OCI-LY7 (cell line): ENCODE data around the gene WDR36. TPM values are rescaled to one million over a fixed set of nuclear protein-coding genes. Genes with fewer than 3 reads are reported as not detected.

ENCODE experiments used
- BruUV-seq: library from RNA; stranded (reverse); fragments of 400-500 nt; replicated peaks from 2 replicates; lab custom pipeline; 2021; lab: Mats Ljungman, UMichigan
- CTCF ChIA-PET: fragments of 300-600 bp; sonication (Branson Sonifier 250); formaldehyde crosslinking; loops from one replicate; lab custom pipeline; 2022; ENCODE audit warnings: antibody characterized with exemption; ENCODE audit not compliant: unreplicated experiment; lab: Charles Lee
- POLR2A ChIA-PET: fragments of 300-600 bp; sonication (Branson Sonifier 250); formaldehyde crosslinking; loops from one replicate; lab custom pipeline; 2022; ENCODE audit warnings: antibody characterized with exemption; lab: Charles Lee
- DNase-seq: peaks from one replicate; pipeline ENCODE4 v3.0.0-alpha.2; 2015; ENCODE audit warnings: low spot score
- H2AFZ ChIP-seq: fragments of 200-600 bp; sonication (generic), shearing (Covaris generic); 2 replicates; pipeline ENCODE4 v1.6.1; 2014; ENCODE audit warnings: mild to moderate bottlenecking, antibody characterized with exemption, low read length, moderate library complexity
- H3K27ac ChIP-seq: fragments of 200-600 bp; sonication (generic); 2 replicates; pipeline ENCODE4 v1.5.1; 2014; ENCODE audit warnings: mixed run types, low read depth, mild to moderate bottlenecking, moderate library complexity, low read length, inconsistent platforms; ENCODE audit not compliant: poor library complexity, severe bottlenecking
- H3K36me3 ChIP-seq: fragments of 200-600 bp; sonication (generic); 2 replicates; pipeline ENCODE4 v1.6.1; 2014; ENCODE audit warnings: mild to moderate bottlenecking, antibody characterized with exemption, low read length, moderate library complexity, mixed read lengths; ENCODE audit not compliant: insufficient read depth
- H3K4me1 ChIP-seq: fragments of 200-600 bp; sonication (generic); 2 replicates; pipeline ENCODE4 v1.5.1; 2014; ENCODE audit warnings: mild to moderate bottlenecking, low read length; ENCODE audit not compliant: insufficient read depth, poor library complexity, severe bottlenecking
- H3K4me2 ChIP-seq: fragments of 200-600 bp; sonication (generic); 2 replicates; pipeline ENCODE4 v1.6.1; 2014; ENCODE audit warnings: mild to moderate bottlenecking, low read length
- H3K4me3 ChIP-seq: fragments of 200-600 bp; sonication (generic); 2 replicates; pipeline ENCODE4 v1.5.1; 2014; ENCODE audit warnings: mild to moderate bottlenecking, low read depth, low read length; ENCODE audit not compliant: poor library complexity, severe bottlenecking
- H3K79me2 ChIP-seq: fragments of 200-600 bp; sonication (generic); 2 replicates; pipeline ENCODE4 v1.6.1; 2016; ENCODE audit warnings: low read depth, mild to moderate bottlenecking, low read length, moderate library complexity, mixed read lengths; ENCODE audit not compliant: insufficient read depth
- H3K9me2 ChIP-seq: fragments of 200-600 bp; sonication (generic); 2 replicates; pipeline ENCODE4 v1.6.1; 2016; ENCODE audit warnings: mild to moderate bottlenecking, low read length, mixed read lengths; ENCODE audit not compliant: insufficient read depth
- H3K9me3 ChIP-seq: fragments of 200-600 bp; sonication (generic); 2 replicates; pipeline ENCODE4 v1.6.1; 2014; ENCODE audit warnings: mild to moderate bottlenecking, mixed run types, low read length, mixed read lengths
- H4K20me1 ChIP-seq: fragments of 200-600 bp; sonication (generic); 2 replicates; pipeline ENCODE4 v1.6.1; 2014; ENCODE audit warnings: mild to moderate bottlenecking, antibody characterized with exemption, low read length, moderate library complexity, mixed read lengths; ENCODE audit not compliant: insufficient read depth
- EZH2phosphoT487 ChIP-seq: fragments of 200-600 bp; sonication (generic); IDR thresholded peaks from 2 replicates; pipeline ENCODE4 v1.6.1; 2018; ENCODE audit warnings: low read depth, borderline replicate concordance, mild to moderate bottlenecking, mixed run types, antibody characterized with exemption, low read length, moderate library complexity, mixed read lengths
- intact Hi-C: fragments of 100-400 bp; cut with micrococcal nuclease; formaldehyde crosslinking; loops from one replicate; pipeline ENCODE4 v1.10.0; 2022; ENCODE audit not compliant: unreplicated experiment
- total RNA-seq, 2 experiments: library from RNA; depleted of rRNA in 1 of 2; stranded (reverse); fragments of >200 nt in 1 of 2; shearing (Covaris generic) in 1 of 2; gene quantifications; 2 replicates each; pipeline ENCODE4 v1.2.3, GENCODE V29; 2014 to 2022
- TF ChIP-seq, protein P1 (sequence below): fragments of 200-600 bp; sonication (generic); conservative IDR thresholded peaks from 2 replicates; pipeline ENCODE4 v1.5.1; 2014; ENCODE audit warnings: mild to moderate bottlenecking, antibody characterized with exemption, low read length, moderate library complexity, mixed read lengths

The WDR36 gene
- total RNA-seq, 2 experiments from 2014 or later, result 46.5 to 49.4 TPM

DNA sequence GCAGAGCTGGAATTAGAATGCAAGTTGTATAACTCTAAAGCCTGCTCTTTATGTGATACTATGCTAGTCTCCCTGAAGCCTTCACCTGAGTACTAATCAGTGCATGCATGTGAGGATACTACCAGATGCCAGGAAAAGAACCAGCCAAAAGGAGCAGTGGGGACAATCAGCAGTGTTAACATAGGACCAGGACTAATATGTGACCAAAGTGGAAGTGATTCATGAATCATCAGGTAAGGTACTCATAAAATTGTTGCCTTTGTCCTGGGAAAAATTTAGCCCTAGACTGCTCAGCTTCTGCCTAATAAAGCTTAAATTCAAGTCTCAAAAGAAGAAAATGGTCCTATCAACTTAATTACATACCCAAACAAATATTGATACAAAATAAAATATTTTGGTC is 34.1 kb upstream of the WDR36 start:
- intact Hi-C loops, result no loop called here
- DNase-seq, result no peak
- no peaks in the 10 kb centered on the region for H4K20me1 ChIP-seq
- no peaks in the 10 kb centered on the region for H3K36me3 ChIP-seq
- no peak overlapping the region for H3K4me3 ChIP-seq
- no peaks in the 10 kb centered on the region for H3K4me1 ChIP-seq
- no TSS peak for BruUV-seq
- H3K9me3 ChIP-seq, result no peaks in the 10 kb centered on the region
- CTCF ChIA-PET, result no interaction called here
- no peak overlapping the region for H3K4me2 ChIP-seq
- POLR2A ChIA-PET, result no interaction called here
- H3K79me2 ChIP-seq, result no peaks in the 10 kb centered on the region
- no peaks in the 10 kb centered on the region for H3K9me2 ChIP-seq
- no peak overlapping the region for H3K27ac ChIP-seq
- H2AFZ ChIP-seq, result no peak overlapping the region
- no peak for TF ChIP-seq EZH2phosphoT487
- TF ChIP-seq, protein P1, sequence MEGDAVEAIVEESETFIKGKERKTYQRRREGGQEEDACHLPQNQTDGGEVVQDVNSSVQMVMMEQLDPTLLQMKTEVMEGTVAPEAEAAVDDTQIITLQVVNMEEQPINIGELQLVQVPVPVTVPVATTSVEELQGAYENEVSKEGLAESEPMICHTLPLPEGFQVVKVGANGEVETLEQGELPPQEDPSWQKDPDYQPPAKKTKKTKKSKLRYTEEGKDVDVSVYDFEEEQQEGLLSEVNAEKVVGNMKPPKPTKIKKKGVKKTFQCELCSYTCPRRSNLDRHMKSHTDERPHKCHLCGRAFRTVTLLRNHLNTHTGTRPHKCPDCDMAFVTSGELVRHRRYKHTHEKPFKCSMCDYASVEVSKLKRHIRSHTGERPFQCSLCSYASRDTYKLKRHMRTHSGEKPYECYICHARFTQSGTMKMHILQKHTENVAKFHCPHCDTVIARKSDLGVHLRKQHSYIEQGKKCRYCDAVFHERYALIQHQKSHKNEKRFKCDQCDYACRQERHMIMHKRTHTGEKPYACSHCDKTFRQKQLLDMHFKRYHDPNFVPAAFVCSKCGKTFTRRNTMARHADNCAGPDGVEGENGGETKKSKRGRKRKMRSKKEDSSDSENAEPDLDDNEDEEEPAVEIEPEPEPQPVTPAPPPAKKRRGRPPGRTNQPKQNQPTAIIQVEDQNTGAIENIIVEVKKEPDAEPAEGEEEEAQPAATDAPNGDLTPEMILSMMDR, result no peak

DNA sequence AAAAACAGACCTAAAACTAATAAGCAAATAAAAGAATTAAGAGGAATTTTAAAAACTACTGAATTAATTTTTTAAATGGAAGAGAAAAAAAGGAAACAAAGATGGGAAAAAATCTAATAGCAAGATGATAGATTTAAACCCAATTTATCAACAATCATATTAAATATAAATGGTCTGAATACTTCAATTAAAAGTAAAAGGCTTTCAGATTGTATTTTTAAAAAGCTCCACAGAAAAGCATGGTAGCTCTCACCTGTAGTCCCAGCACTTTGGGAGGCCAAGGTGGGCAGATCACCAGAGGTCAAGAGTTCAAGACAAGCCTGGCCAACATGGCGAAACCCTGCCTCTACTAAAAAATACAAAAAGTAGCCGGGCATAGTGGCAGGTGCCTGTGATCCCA is 32.0 kb upstream of the WDR36 start:
- Histone ChIP-seq H3K9me3 (no peaks in the 10 kb centered on the region), H3K27ac (no peak overlapping the region), H3K4me2 (no peak overlapping the region), H3K4me3 (no peak overlapping the region), H3K36me3 (no peaks in the 10 kb centered on the region), H3K79me2 (no peaks in the 10 kb centered on the region), H4K20me1 (no peaks in the 10 kb centered on the region), H2AFZ (no peak overlapping the region), H3K9me2 (no peaks in the 10 kb centered on the region), H3K4me1 (no peaks in the 10 kb centered on the region)
- TF ChIP-seq EZH2phosphoT487, result no peak
- TF ChIP-seq, protein P1, result no peak
- intact Hi-C loops, result loop anchor here (10.0 kb wide), 1 partner anchor 305 kb away; no protein-coding TSS in a partner anchor
- no TSS peak for BruUV-seq
- no peak for DNase-seq
- ChIA-PET POLR2A (interaction anchor here (1.1 kb wide), 1 partner anchor 12 kb away, joined by 4 read pairs; the partner anchor contains the start of gene TSLP), CTCF (no interaction called here)

DNA sequence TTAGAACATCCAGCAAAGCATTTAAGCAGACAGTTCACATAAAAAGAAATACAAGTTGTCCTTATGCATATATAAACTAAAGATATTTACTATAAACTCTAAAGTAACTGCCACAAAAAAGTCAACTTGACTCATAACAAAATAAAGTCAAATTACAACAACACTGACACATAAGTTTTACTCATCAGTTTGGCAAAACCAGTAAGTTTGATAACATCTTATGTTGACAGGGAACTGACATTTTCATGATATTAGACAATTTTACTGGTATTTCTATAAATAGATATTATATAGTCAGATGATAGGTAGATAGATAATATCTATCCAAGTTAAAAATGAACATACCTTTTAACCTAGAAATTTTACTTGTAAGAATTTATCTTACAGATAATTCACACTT is 30.5 kb upstream of the WDR36 start:
- intact Hi-C loops, result loop anchor here (10.0 kb wide), 1 partner anchor 307 kb away; no protein-coding TSS in a partner anchor
- ChIA-PET CTCF (no interaction called here), POLR2A (interaction anchor here (1.1 kb wide), 1 partner anchor 10 kb away, joined by 4 read pairs; the partner anchor contains the start of gene TSLP)
- H3K27ac ChIP-seq, result no peak overlapping the region
- BruUV-seq, result no TSS peak
- no peaks in the 10 kb centered on the region for H3K4me1 ChIP-seq
- no peak overlapping the region for H3K4me3 ChIP-seq
- no peaks in the 10 kb centered on the region for H3K79me2 ChIP-seq
- no peak for TF ChIP-seq EZH2phosphoT487
- TF ChIP-seq, protein P1, result no peak
- no peaks in the 10 kb centered on the region for H3K9me2 ChIP-seq
- DNase-seq, result no peak
- no peak overlapping the region for H2AFZ ChIP-seq
- no peaks in the 10 kb centered on the region for H3K36me3 ChIP-seq
- no peaks in the 10 kb centered on the region for H3K9me3 ChIP-seq
- no peaks in the 10 kb centered on the region for H4K20me1 ChIP-seq
- no peak overlapping the region for H3K4me2 ChIP-seq
